Endothelial cell of umbilical vein (primary cell): ENCODE data around the gene SLC22A23. TPM values are rescaled to one million over a fixed set of nuclear protein-coding genes. Genes with fewer than 3 reads are reported as not detected.

ENCODE experiments used
- BruUV-seq: library from RNA; stranded (reverse); fragments of 400-500 nt; replicated peaks from 2 replicates; lab custom pipeline; 2021; lab: Mats Ljungman, UMichigan
- CTCF ChIA-PET: fragments of 300-600, 350-600 bp; sonication (Branson Sonifier 250); formaldehyde crosslinking; loops from one replicate; lab custom pipeline; 2021; ENCODE audit warnings: antibody characterized with exemption, inconsistent platforms; lab: Charles Lee
- POLR2A ChIA-PET: fragments of 300-600, 350-600 bp; sonication (Branson Sonifier 250); formaldehyde crosslinking; loops from one replicate; lab custom pipeline; 2021; ENCODE audit warnings: antibody characterized with exemption, inconsistent platforms; lab: Charles Lee
- DNase-seq: peaks from one replicate; pipeline ENCODE4 v3.0.0-alpha.2; 2011; ENCODE audit warnings: low read depth, low spot score
- FAIRE-seq: peaks from 2 replicates; lab custom pipeline; 2011; peaks lifted over from hg19 to GRCh38; lab: Jason Lieb, UNC
- H2AFZ ChIP-seq: 2 replicates; pipeline ENCODE4 v1.6.0; 2012; ENCODE audit warnings: low read depth, low read length, control low read depth, inconsistent platforms
- H3K27ac ChIP-seq: 2 replicates; pipeline ENCODE4 v1.5.1; 2011; ENCODE audit warnings: low read depth, mild to moderate bottlenecking, control low read depth, low read length, moderate library complexity; ENCODE audit not compliant: insufficient read depth
- H3K27me3 ChIP-seq, 2 experiments: 2 replicates each; pipeline versions ENCODE4 v1.6.0 to v1.6.1; 2011; ENCODE audit warnings: low read length in 2 of 2, mixed read lengths in 1 of 2; ENCODE audit not compliant: control insufficient read depth in 2 of 2, insufficient read depth in 2 of 2
- H3K36me3 ChIP-seq, 2 experiments: 2 replicates in 1 of 2; 3 replicates in 1 of 2; pipeline ENCODE4 v1.5.1; 2011; ENCODE audit warnings: low read length in 2 of 2, mild to moderate bottlenecking in 1 of 2, moderate library complexity in 1 of 2; ENCODE audit not compliant: control insufficient read depth in 2 of 2, insufficient read depth in 2 of 2; ENCODE audit errors: extremely low read depth in 1 of 2
- H3K4me1 ChIP-seq: 3 replicates; pipeline ENCODE4 v1.5.1; 2011; ENCODE audit warnings: mild to moderate bottlenecking, low read length; ENCODE audit not compliant: control insufficient read depth, insufficient read depth; ENCODE audit errors: extremely low read depth
- H3K4me2 ChIP-seq: 2 replicates; pipeline ENCODE4 v1.6.1; 2011; ENCODE audit warnings: low read length, control low read depth, mixed read lengths; ENCODE audit not compliant: insufficient read depth
- H3K4me3 ChIP-seq, 3 experiments: fragments of 200-600 bp in 1 of 3; sonication (generic), shearing (Covaris generic) in 1 of 3; replicated peaks in 1 of 3; 2 replicates each; pipeline ENCODE4 v1.5.1; 2011 to 2016; ENCODE audit warnings: control low read depth in 3 of 3, low read length in 3 of 3, mild to moderate bottlenecking in 2 of 3, inconsistent platforms in 1 of 3, low read depth in 1 of 3, moderate library complexity in 1 of 3; ENCODE audit not compliant: insufficient read depth in 1 of 3
- H3K79me2 ChIP-seq: 2 replicates; pipeline ENCODE4 v1.6.0; 2012; ENCODE audit warnings: low read length, inconsistent platforms; ENCODE audit not compliant: control insufficient read depth, insufficient read depth
- H3K9ac ChIP-seq: replicated peaks from 2 replicates; pipeline ENCODE3; 2011; ENCODE audit warnings: low read length, control low read depth; ENCODE audit not compliant: insufficient read depth; ENCODE audit errors: extremely low read depth
- H3K9me1 ChIP-seq: replicated peaks from 3 replicates; pipeline ENCODE4 v1.6.0; 2011; ENCODE audit warnings: mild to moderate bottlenecking, low read length; ENCODE audit not compliant: control insufficient read depth, insufficient read depth; ENCODE audit errors: extremely low read depth
- H3K9me3 ChIP-seq: replicated peaks from 2 replicates; pipeline ENCODE4 v1.5.1; 2012; ENCODE audit warnings: low read length, inconsistent platforms; ENCODE audit not compliant: control insufficient read depth, insufficient read depth
- H4K20me1 ChIP-seq: replicated peaks from 2 replicates; pipeline ENCODE3; 2011; ENCODE audit warnings: mild to moderate bottlenecking, low read length; ENCODE audit not compliant: control insufficient read depth, insufficient read depth; ENCODE audit errors: extremely low read depth
- EZH2 ChIP-seq: IDR thresholded peaks from 2 replicates; pipeline ENCODE4 v1.6.1; 2012; ENCODE audit warnings: borderline replicate concordance, low read depth, mild to moderate bottlenecking, moderate library complexity, low read length, inconsistent platforms; ENCODE audit not compliant: severe bottlenecking
- FOS ChIP-seq: IDR thresholded peaks from 2 replicates; pipeline ENCODE4 v1.6.1; 2011; ENCODE audit warnings: mild to moderate bottlenecking, low read length, moderate library complexity, borderline replicate concordance; ENCODE audit not compliant: insufficient read depth
- GATA2 ChIP-seq: IDR thresholded peaks from 2 replicates; pipeline ENCODE4 v1.7.0; 2011; ENCODE audit warnings: low read depth, mild to moderate bottlenecking, moderate library complexity, mixed read lengths, low read length; ENCODE audit not compliant: insufficient read length, insufficient read depth
- JUN ChIP-seq: IDR thresholded peaks from 2 replicates; pipeline ENCODE4 v1.6.1; 2011; ENCODE audit warnings: borderline replicate concordance, low read depth; ENCODE audit not compliant: insufficient read length, insufficient read depth
- MAX ChIP-seq: IDR thresholded peaks from 2 replicates; pipeline ENCODE4 v1.6.1; 2011; ENCODE audit not compliant: insufficient read depth, insufficient read length
- MYC ChIP-seq: IDR thresholded peaks from one replicate; pipeline ENCODE4 v1.6.1; 2011; ENCODE audit warnings: mild to moderate bottlenecking, low read depth, low read length
- POLR2A ChIP-seq: IDR thresholded peaks from 2 replicates; pipeline ENCODE4 v1.6.1; 2012; ENCODE audit warnings: low read depth, mild to moderate bottlenecking, control low read depth, low read length
- POLR2AphosphoS5 ChIP-seq: IDR thresholded peaks from 2 replicates; pipeline ENCODE4 v1.6.1; 2012; ENCODE audit warnings: low read depth, mild to moderate bottlenecking, control low read depth, low read length, moderate library complexity; ENCODE audit not compliant: insufficient read depth
- dilution Hi-C: fragments of 300-500 bp; cut with MboI; formaldehyde crosslinking; loops from one replicate; pipeline ENCODE4 v1.15.0; 2019; ENCODE audit warnings: low sequenced_read_pairs; ENCODE audit not compliant: extremely low pct_ligation_motif_present
- intact Hi-C: fragments of 100-400 bp; cut with micrococcal nuclease; formaldehyde crosslinking; loops from one replicate; pipeline ENCODE4 v1.10.0; 2022
- polyA plus RNA-seq, 4 experiments: library from polyadenylated mRNA; depleted of rRNA in 3 of 4; stranded (reverse) in 3 of 4; unstranded in 1 of 4; fragments of >200 nt; gene quantifications; 2 replicates each; pipeline versions ENCODE4 v1.2.1 to v1.2.3, GENCODE V29; 2011 to 2012; ENCODE audit warnings: missing spikeins in 1 of 4
- total RNA-seq: library from RNA; stranded (reverse); gene quantifications from 2 replicates; pipeline ENCODE4 v1.2.3, GENCODE V29; 2021
- TF ChIP-seq, protein P1 (sequence below), 2 donors: IDR thresholded peaks; 1 replicate in 1 of 2; 2 replicates in 1 of 2; pipeline ENCODE4 v1.5.1; 2011; ENCODE audit warnings: low read length in 2 of 2, mild to moderate bottlenecking in 2 of 2, moderate library complexity in 2 of 2, control low read depth in 1 of 2, inconsistent platforms in 1 of 2, low read depth in 1 of 2; ENCODE audit not compliant: insufficient read depth in 1 of 2; ENCODE audit errors: extremely low read depth in 1 of 2

Gene SLC22A23
- total and polyA plus RNA-seq, 2 donors (not counting 3 experiments of a cell fraction or from before 2014, with no cell fraction given), result 4.2 to 14.3 TPM

DNA sequence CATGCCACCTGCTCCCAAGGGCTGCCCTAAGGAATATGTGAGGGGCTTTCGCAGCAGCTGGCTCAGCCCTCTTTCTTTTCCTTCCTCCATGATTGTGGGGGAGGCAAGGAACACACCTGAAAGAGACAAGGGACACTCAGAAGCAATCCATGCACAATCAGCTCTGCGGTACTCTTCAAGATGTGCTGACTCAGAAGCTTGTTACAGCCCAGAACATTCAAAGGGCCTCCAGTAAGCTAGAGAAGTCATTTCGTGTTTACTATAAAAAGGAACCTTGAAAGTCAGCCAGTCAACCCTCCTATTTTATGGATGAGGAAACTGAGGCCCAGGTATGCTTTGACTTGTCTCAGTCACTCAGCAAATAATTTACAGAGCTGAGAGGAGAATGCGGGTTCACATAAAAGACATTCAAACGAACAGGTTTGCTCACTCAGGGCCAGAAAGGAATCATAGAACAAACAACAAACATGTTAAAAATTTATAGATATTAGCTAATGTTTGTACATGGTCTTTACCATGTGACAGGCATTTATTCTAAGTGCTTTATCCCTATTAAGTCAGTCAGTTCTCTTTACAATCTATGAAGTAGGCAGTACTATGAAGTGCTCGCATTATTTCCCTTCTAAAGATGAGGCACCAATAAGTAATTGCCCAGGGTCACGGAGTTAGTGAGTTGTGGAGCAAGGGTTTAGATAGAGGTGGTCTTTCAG is 37.7 kb upstream of the SLC22A23 start:
- CTCF ChIA-PET, result interaction anchor here (0.8 to 1.1 kb wide), 2 partner anchors 38 to 42 kb away, joined by 3 to 4 read pairs; partner anchors contain the start of gene SLC22A23
- no TSS peak for BruUV-seq
- no peak for TF ChIP-seq POLR2AphosphoS5
- no peak for TF ChIP-seq JUN
- no peak for TF ChIP-seq GATA2
- TF ChIP-seq MAX, result no peak
- no peak for TF ChIP-seq FOS
- TF ChIP-seq EZH2, result no peak
- TF ChIP-seq, protein P1, sequence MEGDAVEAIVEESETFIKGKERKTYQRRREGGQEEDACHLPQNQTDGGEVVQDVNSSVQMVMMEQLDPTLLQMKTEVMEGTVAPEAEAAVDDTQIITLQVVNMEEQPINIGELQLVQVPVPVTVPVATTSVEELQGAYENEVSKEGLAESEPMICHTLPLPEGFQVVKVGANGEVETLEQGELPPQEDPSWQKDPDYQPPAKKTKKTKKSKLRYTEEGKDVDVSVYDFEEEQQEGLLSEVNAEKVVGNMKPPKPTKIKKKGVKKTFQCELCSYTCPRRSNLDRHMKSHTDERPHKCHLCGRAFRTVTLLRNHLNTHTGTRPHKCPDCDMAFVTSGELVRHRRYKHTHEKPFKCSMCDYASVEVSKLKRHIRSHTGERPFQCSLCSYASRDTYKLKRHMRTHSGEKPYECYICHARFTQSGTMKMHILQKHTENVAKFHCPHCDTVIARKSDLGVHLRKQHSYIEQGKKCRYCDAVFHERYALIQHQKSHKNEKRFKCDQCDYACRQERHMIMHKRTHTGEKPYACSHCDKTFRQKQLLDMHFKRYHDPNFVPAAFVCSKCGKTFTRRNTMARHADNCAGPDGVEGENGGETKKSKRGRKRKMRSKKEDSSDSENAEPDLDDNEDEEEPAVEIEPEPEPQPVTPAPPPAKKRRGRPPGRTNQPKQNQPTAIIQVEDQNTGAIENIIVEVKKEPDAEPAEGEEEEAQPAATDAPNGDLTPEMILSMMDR (IDR thresholded peaks at IDR 0.05; ENCODE audit: extremely low read depth in 1 of 2, insufficient read depth in 1 of 2, low read depth in 1 of 2, low read length in 2 of 2), result no peak
- no peak for TF ChIP-seq MYC
- TF ChIP-seq POLR2A, result no peak
- H3K9me3 ChIP-seq, result no peaks in the 10 kb centered on the region
- FAIRE-seq, result no peak
- H3K79me2 ChIP-seq, result no peaks in the 10 kb centered on the region
- no peak overlapping the region for H2AFZ ChIP-seq
- no peak overlapping the region for H3K4me3 ChIP-seq
- dilution Hi-C loops (no loop called here), intact Hi-C loops (no loop called here)
- no peaks in the 10 kb centered on the region for H3K36me3 ChIP-seq
- no peak for DNase-seq
- no peaks in the 10 kb centered on the region for H3K9me1 ChIP-seq
- H3K9ac ChIP-seq, result no peak overlapping the region
- H4K20me1 ChIP-seq, result no peaks in the 10 kb centered on the region
- POLR2A ChIA-PET, result interaction anchor here (0.7 kb wide), 1 partner anchor 444 kb away, joined by 3 read pairs; no protein-coding TSS in a partner anchor
- peaks cover 4 to 13% of the 10 kb centered on the region in 2 experiments for H3K27me3 ChIP-seq
- no peak overlapping the region for H3K27ac ChIP-seq
- H3K4me1 ChIP-seq, result no peaks in the 10 kb centered on the region
- H3K4me2 ChIP-seq, result no peak overlapping the region
